GM12891 (cell line): ENCODE results near the gene CCNF.

Experiments
- PAX5 ChIP-seq: IDR thresholded peaks from 2 replicates; pipeline ENCODE4 v1.6.1; 2011; ENCODE audit warnings: low read length, moderate library complexity, mild to moderate bottlenecking; ENCODE audit not compliant: insufficient read depth, severe bottlenecking
- POLR2A ChIP-seq: IDR thresholded peaks from 2 replicates; pipeline ENCODE4 v1.6.1; 2011; ENCODE audit warnings: low read depth, low read length, control low read depth
- TAF1 ChIP-seq: IDR thresholded peaks from 2 replicates; pipeline ENCODE4 v1.6.1; 2011; ENCODE audit warnings: low read depth, low read length, control low read depth

- TF ChIP-seq TAF1 (no peak), POLR2A (no peak), PAX5 (no peak)
These were observed 29.8 kb downstream of the CCNF start for GRCh38 chr16:2458887-2459646.
